Measurements from ENCODE around the gene EPHB1.

DNA sequence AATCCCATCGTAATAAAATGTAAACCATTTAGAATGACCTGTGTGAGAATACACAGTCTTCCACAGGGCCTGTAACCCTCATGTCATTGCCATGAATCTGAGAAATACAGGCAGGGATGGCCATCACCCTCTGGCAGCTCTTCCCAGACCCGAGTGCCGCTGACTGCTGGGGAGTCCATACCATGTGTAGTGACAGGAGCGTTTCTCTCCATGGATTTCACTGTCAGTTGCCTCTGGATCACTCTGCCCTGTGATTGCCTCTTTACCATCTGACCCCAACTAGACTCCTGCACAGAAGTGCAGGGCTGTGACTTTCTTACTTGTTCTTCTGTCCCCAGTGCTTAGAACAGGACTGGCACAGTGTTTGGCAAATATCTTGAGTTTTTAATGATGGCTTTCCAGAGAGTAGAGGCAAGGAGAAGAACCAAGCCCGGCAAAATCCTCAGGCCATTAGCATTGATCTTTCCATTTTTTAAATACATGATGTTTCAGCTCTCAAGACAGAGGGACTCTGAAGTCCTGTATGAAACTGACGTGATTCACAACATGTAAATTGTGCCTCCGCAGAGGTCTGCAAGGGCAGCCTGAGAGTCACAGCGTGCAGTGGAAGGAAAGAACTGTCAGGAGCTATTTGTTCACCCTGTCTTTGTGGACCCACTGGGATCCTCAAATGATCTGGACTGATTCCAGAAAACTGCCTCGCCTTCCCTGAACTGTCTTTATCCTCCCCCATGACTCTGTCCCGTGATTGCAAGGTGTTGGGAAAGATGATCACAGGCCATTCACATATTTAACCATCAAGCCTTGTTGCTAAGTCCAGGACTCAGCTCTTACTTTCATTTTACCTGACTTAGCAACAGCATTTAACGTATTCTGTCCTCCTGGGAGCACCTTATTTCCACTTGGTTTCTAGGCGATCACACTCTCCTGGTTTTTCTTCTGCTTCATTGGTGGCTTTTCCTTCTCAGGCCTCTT, 354.9 kb downstream of the EPHB1 start:
- no peak for TF ChIP-seq POLR2A (IDR thresholded peaks at IDR 0.05; ENCODE audit: low read depth, low read length)
- no peak for TF ChIP-seq TAF1 (IDR thresholded peaks at IDR 0.05; ENCODE audit: low read depth, low read length)
- no peak for TF ChIP-seq POLR2AphosphoS5 (IDR thresholded peaks at IDR 0.05; ENCODE audit: low read depth, low read length)
- no peak for TF ChIP-seq PAX5 (IDR thresholded peaks at IDR 0.05; ENCODE audit: insufficient read depth, low read length, severe bottlenecking)
- TF ChIP-seq SPI1 (IDR thresholded peaks at IDR 0.05; ENCODE audit: low read depth, low read length): no peak

Measured in GM12891 (cell line).